Activated T-cell treated with anti-CD3 and anti-CD28 coated beads for 4 hours (primary cell): ENCODE results near the gene DLL1.

ENCODE experiments used
- DNase-seq: peaks from one replicate; pipeline ENCODE4 v3.0.0-alpha.2; 2020

DLL1 gene

GRCh38 chr6:170294813-170295509 is 4.1 kb upstream of the DLL1 start:
- no peak for DNase-seq

- no peak for DNase-seq
These were observed 3.4 kb upstream of the DLL1 start for GRCh38 chr6:170294298-170294730.

GRCh38 chr6:170293341-170294231 is 2.7 kb upstream of the DLL1 start:
- DNase-seq, result no peak

- no peak for DNase-seq
These were observed 1.7 kb upstream of the DLL1 start for GRCh38 chr6:170292407-170293158.

- no peak for DNase-seq
These were observed 1.2 kb upstream of the DLL1 start for GRCh38 chr6:170292111-170292406.

- DNase-seq, result no peak
These were observed 613 bp upstream of the DLL1 start for GRCh38 chr6:170291271-170292110.

- DNase-seq, result no peak
These were observed 955 bp downstream of the DLL1 start for GRCh38 chr6:170289951-170290295.

GRCh38 chr6:170289180-170289931 is 1.5 kb downstream of the DLL1 start:
- no peak for DNase-seq

- DNase-seq, result no peak
These were observed 2.1 kb downstream of the DLL1 start for GRCh38 chr6:170288852-170289179.

GRCh38 chr6:170288091-170288631 is 2.7 kb downstream of the DLL1 start:
- DNase-seq, result no peak

GRCh38 chr6:170287371-170287876 is 3.5 kb downstream of the DLL1 start:
- DNase-seq, result no peak

GRCh38 chr6:170286934-170287265 is 4.0 kb downstream of the DLL1 start:
- DNase-seq, result no peak

GRCh38 chr6:170286246-170286933 is 4.5 kb downstream of the DLL1 start:
- DNase-seq, result no peak

- no peak for DNase-seq
These were observed 5.4 kb downstream of the DLL1 start for GRCh38 chr6:170285482-170285881.

GRCh38 chr6:170284866-170285469 is 5.9 kb downstream of the DLL1 start:
- DNase-seq, result no peak

GRCh38 chr6:170284126-170284773 is 6.6 kb downstream of the DLL1 start:
- DNase-seq, result no peak

GRCh38 chr6:170283212-170284081 is 7.4 kb downstream of the DLL1 start:
- no peak for DNase-seq

GRCh38 chr6:170282512-170283158 is 8.2 kb downstream of the DLL1 start:
- no peak for DNase-seq
